Fibroblast of mammary gland (primary cell): ENCODE results near the gene ZNF438.
A peak's percentile ranks its signal among the peaks of the same experiment; 100 is the strongest.

ENCODE experiments used
- DNase-seq: peaks from one replicate; pipeline ENCODE4 v3.0.0-alpha.2; 2010; ENCODE audit warnings: low read depth
- H3K4me3 ChIP-seq: 2 replicates; pipeline ENCODE4 v1.5.1; 2011; ENCODE audit warnings: low read depth, mild to moderate bottlenecking, low read length, moderate library complexity; ENCODE audit not compliant: control insufficient read depth
- TF ChIP-seq, protein P1 (sequence below): conservative IDR thresholded peaks from 2 replicates; pipeline ENCODE4 v1.5.1; 2011; ENCODE audit warnings: low read depth, low read length, inconsistent platforms; ENCODE audit not compliant: control insufficient read depth, insufficient read depth

ZNF438 gene

DNA sequence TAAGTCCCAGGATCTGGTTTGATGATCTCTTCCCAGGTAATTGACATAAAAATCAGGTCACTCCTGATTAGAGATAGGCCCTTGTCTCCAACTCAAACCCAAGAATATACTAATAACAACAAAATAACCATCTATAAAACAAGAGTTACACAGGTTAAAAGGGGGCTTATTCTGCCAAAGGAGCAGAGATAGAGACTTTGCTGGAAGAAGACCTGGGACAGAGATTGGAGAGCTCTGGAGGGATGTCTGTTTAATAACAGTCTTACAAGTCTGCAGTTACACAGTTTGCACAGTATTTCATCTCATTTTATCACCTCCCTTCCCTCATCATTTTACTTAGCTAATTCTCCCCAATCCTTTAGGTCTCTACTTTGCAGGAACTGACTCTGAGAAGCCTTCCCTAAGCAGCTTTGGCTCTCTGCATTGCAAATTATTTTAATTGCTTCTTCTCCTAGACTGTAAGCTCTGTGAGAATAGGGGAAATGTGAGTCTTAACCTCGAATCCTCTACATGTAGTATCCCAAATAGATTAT lies 3.7 kb upstream of the ZNF438 start:
- TF ChIP-seq, protein P1, sequence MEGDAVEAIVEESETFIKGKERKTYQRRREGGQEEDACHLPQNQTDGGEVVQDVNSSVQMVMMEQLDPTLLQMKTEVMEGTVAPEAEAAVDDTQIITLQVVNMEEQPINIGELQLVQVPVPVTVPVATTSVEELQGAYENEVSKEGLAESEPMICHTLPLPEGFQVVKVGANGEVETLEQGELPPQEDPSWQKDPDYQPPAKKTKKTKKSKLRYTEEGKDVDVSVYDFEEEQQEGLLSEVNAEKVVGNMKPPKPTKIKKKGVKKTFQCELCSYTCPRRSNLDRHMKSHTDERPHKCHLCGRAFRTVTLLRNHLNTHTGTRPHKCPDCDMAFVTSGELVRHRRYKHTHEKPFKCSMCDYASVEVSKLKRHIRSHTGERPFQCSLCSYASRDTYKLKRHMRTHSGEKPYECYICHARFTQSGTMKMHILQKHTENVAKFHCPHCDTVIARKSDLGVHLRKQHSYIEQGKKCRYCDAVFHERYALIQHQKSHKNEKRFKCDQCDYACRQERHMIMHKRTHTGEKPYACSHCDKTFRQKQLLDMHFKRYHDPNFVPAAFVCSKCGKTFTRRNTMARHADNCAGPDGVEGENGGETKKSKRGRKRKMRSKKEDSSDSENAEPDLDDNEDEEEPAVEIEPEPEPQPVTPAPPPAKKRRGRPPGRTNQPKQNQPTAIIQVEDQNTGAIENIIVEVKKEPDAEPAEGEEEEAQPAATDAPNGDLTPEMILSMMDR: no peak
- DNase-seq: no peak
- no peak overlapping the region for H3K4me3 ChIP-seq

DNA sequence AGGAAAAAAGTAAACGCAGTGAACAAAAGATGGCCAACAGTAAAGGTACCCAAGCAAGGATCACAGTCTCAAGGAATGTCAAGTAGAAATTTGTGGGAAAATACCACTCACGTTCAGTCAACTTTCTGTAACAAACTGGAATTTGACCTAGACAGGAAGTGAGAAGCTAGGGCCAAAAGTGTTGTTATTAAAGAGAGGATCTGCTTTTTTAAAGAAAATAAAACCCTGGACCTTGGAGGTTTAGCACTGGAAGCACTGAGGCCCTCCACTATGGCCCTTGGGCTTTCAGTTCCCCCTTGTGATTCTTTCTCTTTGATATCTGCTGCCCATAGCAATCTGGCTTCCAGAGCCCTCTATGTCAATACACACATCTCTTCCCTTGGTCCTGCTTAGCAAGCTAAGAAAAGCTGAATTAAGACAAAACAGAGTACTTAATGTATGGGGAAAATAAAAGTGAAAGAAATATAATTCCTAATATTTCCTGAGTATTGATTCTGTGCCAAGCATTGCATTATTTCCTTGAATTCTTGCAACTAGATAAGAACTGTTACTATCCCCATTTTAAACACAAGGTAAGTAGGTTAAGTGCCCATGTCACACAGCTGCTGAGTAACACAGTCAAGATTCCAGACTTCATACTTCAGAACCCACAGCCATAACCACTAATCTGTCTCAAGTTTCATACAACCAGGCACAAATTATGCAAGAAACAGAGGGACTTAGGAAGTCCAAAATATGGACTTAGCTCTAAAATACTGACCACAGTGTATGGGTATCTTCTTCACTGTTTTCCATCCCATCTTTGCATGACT lies 2.6 kb upstream of the ZNF438 start:
- TF ChIP-seq, protein P1: no peak
- no peak overlapping the region for H3K4me3 ChIP-seq
- DNase-seq: peak; percentile 96

DNA sequence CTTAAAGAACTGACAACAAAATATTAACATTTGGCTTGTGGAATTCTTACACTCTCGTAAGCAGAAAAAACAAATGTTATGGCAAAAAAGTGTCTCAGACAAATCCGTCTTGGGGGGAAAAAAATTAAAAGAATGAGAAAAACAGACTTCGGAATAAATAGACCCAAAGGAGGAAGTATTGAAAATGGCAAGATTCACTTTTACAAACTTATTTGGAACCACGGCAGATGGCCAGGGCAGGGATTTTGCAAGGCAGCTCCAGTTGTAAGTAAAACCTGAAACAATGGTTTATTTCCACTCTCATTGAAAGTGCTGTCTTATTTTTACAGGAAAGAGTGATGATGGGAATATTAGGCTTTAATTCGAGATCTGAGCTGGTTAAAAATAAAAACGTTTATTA lies 1.5 kb upstream of the ZNF438 start:
- DNase-seq: no peak
- TF ChIP-seq, protein P1: no peak
- peak overlapping the region; percentile 16 for H3K4me3 ChIP-seq

DNA sequence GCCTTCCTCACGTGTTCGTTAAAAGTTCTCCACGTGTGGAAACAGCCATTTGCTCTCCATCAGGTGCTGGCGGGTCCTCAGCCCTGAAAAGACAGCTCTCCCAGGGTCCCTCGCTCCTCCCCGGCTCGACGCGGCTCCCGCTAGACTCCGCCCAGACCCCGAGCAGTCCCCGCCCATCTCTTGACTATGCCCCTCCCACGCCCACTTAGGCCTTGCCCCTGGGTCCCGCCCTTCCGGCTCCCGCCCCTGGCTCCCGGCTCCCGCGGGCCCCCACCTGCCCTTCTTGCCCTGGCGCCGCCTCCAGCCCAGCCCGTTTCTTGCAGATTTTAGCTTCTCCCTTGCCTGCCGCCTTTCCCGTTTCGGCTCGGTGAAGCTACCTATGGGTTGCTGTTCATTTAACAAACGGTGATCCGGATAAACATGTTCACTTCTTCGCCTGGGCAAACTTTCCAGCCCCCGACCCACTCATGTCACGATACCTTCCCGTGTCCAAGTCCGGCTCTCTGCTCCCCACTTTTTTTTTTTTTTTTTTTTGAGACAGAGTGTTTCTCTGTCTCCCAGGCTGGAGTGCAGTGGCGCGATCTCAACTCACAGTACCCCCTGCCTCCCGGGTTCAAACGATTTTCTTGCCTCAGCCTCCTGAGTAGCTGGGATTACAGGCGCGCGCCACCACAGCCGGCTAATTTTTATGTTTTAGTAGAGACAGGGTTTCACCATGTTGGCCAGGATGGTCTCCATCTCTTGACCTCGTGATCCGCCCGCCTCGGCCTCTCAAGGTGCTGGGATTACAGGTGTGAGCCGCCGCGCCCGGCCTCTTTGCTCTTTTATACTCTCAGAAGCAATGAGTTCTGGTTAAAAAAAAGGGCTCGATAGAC lies 830 bp upstream of the ZNF438 start:
- H3K4me3 ChIP-seq: peak overlapping the region; percentile 53
- TF ChIP-seq, protein P1: no peak
- DNase-seq: peak; percentile 95

DNA sequence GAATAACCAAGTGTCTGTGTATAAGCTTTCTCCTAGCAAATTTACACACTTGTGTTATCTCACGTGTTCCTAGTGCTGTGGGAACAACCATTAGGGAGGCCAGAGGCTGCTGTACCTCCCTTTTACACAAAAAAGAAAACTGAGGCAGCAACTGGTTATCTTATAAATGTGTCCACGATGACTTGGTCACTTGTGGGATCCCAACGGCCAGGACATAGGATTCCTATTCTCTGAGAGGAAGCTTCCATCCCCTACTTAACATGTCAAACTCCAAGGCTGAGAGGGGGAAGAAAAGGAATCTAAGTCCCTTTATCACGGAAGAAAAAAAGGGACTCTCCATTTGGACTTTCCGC lies 484 bp downstream of the ZNF438 start:
- TF ChIP-seq, protein P1: no peak
- peak overlapping the region; percentile 57 for H3K4me3 ChIP-seq
- no peak for DNase-seq

DNA sequence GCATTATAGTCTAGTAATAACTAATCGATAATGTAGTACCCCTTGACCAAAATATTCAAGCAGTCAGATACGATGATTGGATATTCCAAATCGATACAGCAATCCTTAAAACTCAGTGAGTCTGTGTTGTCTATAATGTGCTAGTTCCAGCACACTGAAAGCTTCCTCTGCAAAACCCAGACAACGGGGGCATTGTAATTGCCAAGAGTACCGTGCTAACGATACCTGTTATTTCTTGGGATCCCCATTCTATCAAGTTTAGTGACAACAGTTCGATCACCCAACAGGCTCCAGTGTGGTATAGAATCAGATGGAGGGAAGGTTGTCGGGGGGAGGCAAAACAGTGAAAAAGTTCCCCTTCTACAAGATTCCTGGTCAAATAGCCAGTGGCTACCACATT lies 865 bp downstream of the ZNF438 start:
- TF ChIP-seq, protein P1: no peak
- H3K4me3 ChIP-seq: peak overlapping the region; percentile 57
- no peak for DNase-seq
